ENCODE results near the gene RNF114. TPM values are rescaled to one million over a fixed set of nuclear protein-coding genes. Genes with fewer than 3 reads are reported as not detected.
"Not testable (repeated sequence)": the region's sequence is repeated elsewhere in the genome, so short reads cannot be mapped to it uniquely, and the experiment has no call there.

RNF114 gene
- total RNA-seq, 1 experiment from 2014 or later: 90.0 TPM

DNA sequence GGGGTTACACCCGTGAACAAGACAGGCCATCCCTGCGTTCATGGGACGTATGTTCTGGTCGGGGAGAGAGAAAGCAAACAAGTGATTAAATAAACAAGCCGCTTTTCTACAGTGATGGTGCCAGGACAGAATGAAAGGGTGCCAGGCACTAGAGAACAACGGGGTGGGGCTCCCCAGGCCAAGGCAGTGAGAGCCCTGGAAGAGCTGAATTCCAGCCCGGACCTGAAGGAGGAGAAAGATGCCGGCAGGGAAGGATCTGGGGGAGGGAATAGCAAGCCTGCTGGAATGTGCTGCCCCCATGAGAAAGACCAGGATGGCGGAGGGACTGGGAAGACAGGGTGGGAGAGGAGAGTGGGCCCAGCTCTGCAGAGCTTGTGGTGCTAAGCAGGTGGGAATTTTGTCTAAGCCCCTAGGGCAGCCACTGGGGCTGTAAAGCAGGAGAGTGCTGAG is 54.1 kb downstream of the RNF114 start:
- peak overlapping the region; percentile 47 for H3K27ac ChIP-seq (ENCODE audit: low read depth, low read length, poor library complexity, severe bottlenecking)
- ChIA-PET POLR2A (ENCODE audit: low non-redundant PET) (no interaction called here), CTCF (no interaction called here)
- intact Hi-C loops (cut with micrococcal nuclease; ENCODE audit: unreplicated experiment): no loop called here
- no TSS peak for BruUV-seq (replicated peaks)
- peaks cover 22% of the 10 kb centered on the region for H3K4me1 ChIP-seq (ENCODE audit: insufficient read depth, low read length, poor library complexity, severe bottlenecking)
- no peak for DNase-seq (ENCODE audit: low spot score)
- no peak overlapping the region for H3K4me3 ChIP-seq (ENCODE audit: low read depth, low read length, poor library complexity, severe bottlenecking)
- H3K27me3 ChIP-seq (replicated peaks; ENCODE audit: insufficient read depth, low read depth, low read length, poor library complexity): no peaks in the 10 kb centered on the region
- no peaks in the 10 kb centered on the region for H3K9me3 ChIP-seq (ENCODE audit: low read depth, low read length, poor library complexity, severe bottlenecking)
- TF ChIP-seq EZH2 (IDR thresholded peaks at IDR 0.05; ENCODE audit: borderline replicate concordance, low read depth, low read length, poor library complexity, severe bottlenecking): no peak
- TF ChIP-seq, protein P1, sequence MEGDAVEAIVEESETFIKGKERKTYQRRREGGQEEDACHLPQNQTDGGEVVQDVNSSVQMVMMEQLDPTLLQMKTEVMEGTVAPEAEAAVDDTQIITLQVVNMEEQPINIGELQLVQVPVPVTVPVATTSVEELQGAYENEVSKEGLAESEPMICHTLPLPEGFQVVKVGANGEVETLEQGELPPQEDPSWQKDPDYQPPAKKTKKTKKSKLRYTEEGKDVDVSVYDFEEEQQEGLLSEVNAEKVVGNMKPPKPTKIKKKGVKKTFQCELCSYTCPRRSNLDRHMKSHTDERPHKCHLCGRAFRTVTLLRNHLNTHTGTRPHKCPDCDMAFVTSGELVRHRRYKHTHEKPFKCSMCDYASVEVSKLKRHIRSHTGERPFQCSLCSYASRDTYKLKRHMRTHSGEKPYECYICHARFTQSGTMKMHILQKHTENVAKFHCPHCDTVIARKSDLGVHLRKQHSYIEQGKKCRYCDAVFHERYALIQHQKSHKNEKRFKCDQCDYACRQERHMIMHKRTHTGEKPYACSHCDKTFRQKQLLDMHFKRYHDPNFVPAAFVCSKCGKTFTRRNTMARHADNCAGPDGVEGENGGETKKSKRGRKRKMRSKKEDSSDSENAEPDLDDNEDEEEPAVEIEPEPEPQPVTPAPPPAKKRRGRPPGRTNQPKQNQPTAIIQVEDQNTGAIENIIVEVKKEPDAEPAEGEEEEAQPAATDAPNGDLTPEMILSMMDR (conservative IDR thresholded peaks at IDR 0.05; ENCODE audit: low read depth, low read length): no peak
- H3K36me3 ChIP-seq (ENCODE audit: insufficient read depth, low read length, poor library complexity, severe bottlenecking): no peaks in the 10 kb centered on the region

DNA sequence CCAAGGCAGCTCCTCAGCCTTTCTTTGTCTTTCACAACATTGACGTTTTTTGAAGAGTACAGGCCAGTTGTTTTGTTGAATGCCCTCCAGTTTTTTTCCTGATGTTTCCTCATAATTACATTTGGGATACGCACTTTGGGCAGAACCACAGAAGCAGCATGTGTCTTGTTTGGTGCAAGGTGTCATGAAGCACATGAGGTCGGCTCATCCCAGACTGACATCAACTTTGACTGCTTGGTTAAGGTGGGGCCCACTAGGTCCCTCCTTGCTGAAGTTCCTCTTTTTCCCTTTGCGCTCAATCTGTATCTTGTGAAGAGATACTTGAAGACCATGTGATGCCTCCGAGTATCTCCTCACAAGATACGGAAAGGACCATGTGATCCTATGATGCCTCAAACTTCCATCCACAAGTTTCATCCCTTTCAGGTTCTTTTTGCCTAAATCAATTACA is 57.1 kb downstream of the RNF114 start:
- ChIA-PET POLR2A (ENCODE audit: low non-redundant PET) (no interaction called here), CTCF (no interaction called here)
- Histone ChIP-seq H3K36me3 (ENCODE audit: insufficient read depth, low read length, poor library complexity, severe bottlenecking) (no peaks in the 10 kb centered on the region), H3K27me3 (replicated peaks; ENCODE audit: insufficient read depth, low read depth, low read length, poor library complexity) (no peaks in the 10 kb centered on the region), H3K4me1 (ENCODE audit: insufficient read depth, low read length, poor library complexity, severe bottlenecking) (peaks cover 18% of the 10 kb centered on the region), H3K27ac (ENCODE audit: low read depth, low read length, poor library complexity, severe bottlenecking) (no peak overlapping the region), H3K9me3 (ENCODE audit: low read depth, low read length, poor library complexity, severe bottlenecking) (no peaks in the 10 kb centered on the region), H3K4me3 (ENCODE audit: low read depth, low read length, poor library complexity, severe bottlenecking) (no peak overlapping the region)
- intact Hi-C loops (cut with micrococcal nuclease; ENCODE audit: unreplicated experiment): no loop called here
- BruUV-seq (replicated peaks): no TSS peak
- TF ChIP-seq, protein P1 (conservative IDR thresholded peaks at IDR 0.05; ENCODE audit: low read depth, low read length): no peak
- DNase-seq (ENCODE audit: low spot score): no peak

DNA sequence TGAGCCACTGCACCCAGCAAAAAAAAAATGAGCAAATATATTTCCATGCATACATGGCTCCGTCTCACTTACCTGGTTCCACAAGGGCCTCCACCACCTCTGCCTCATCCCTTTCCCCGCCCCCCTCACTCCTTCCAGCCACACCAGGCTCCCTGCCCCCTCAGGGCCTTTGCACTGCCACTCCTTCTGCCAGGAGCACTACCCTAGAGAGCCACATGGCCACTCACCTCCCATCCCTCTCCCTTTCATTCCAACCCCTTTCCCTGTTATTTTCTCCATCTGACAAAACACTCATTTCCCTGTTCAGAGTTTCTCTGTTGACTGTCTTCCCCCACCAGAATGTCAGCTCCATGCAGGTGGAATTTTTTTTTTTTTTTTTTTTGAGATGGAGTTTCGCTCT is 59.4 kb downstream of the RNF114 start:
- ChIA-PET CTCF (interaction anchor here (0.8 kb wide), 1 partner anchor 16 kb away, joined by 3 read pairs; no protein-coding TSS in a partner anchor), POLR2A (ENCODE audit: low non-redundant PET) (no interaction called here)
- H3K9me3 ChIP-seq (ENCODE audit: low read depth, low read length, poor library complexity, severe bottlenecking): no peaks in the 10 kb centered on the region
- TF ChIP-seq, protein P1 (conservative IDR thresholded peaks at IDR 0.05; ENCODE audit: low read depth, low read length): no peak
- no peak for TF ChIP-seq EZH2 (IDR thresholded peaks at IDR 0.05; ENCODE audit: borderline replicate concordance, low read depth, low read length, poor library complexity, severe bottlenecking)
- H3K4me1 ChIP-seq (ENCODE audit: insufficient read depth, low read length, poor library complexity, severe bottlenecking): peaks cover under 1% of the 10 kb centered on the region
- H3K27ac ChIP-seq (ENCODE audit: low read depth, low read length, poor library complexity, severe bottlenecking): no peak overlapping the region
- no TSS peak for BruUV-seq (replicated peaks)
- no peak for DNase-seq (ENCODE audit: low spot score)
- H3K27me3 ChIP-seq (replicated peaks; ENCODE audit: insufficient read depth, low read depth, low read length, poor library complexity): no peaks in the 10 kb centered on the region
- no peak overlapping the region for H3K4me3 ChIP-seq (ENCODE audit: low read depth, low read length, poor library complexity, severe bottlenecking)
- no peaks in the 10 kb centered on the region for H3K36me3 ChIP-seq (ENCODE audit: insufficient read depth, low read length, poor library complexity, severe bottlenecking)
- intact Hi-C loops (cut with micrococcal nuclease; ENCODE audit: unreplicated experiment): no loop called here

DNA sequence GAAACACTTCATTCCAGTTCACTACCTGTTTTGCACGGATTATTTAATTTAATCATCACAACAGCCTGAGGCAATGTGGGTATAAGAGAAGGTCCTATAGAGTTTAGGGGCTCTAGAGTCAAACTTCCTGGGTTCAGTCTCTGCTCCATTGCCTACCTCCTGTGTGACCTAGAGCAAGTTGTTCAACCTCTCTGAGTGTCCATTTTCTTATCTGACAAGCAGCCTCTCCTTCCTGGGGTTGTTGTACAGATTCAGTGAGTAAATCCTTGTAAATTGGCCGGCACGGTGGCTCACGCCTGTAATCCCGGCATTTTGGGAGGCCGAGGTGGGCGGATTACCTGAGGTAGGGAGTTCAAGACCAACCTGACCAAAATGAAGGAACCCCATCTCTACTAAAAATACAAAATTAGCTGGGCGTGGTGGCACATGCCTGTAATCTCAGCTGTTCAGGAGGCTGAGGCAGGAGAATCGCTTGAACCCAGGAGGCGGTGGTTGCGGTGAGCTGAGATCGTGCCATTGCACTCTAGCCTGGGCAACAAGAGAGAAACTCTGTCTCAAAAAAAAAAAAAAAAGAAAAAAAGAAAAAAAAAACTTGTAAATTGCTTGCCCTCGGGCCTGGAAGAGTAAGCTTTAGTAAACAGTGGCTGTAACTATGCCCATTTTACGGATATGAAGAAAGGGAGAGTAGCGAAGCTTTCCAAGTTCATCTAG is 62.4 kb downstream of the RNF114 start:
- DNase-seq (ENCODE audit: low spot score); H3K27me3 ChIP-seq (replicated peaks; ENCODE audit: insufficient read depth, low read depth, low read length, poor library complexity); H3K9me3 ChIP-seq (ENCODE audit: low read depth, low read length, poor library complexity, severe bottlenecking); H3K4me1 ChIP-seq (ENCODE audit: insufficient read depth, low read length, poor library complexity, severe bottlenecking); CTCF ChIA-PET; H3K4me3 ChIP-seq (ENCODE audit: low read depth, low read length, poor library complexity, severe bottlenecking); H3K36me3 ChIP-seq (ENCODE audit: insufficient read depth, low read length, poor library complexity, severe bottlenecking); BruUV-seq (replicated peaks); H3K27ac ChIP-seq (ENCODE audit: low read depth, low read length, poor library complexity, severe bottlenecking); intact Hi-C loops (cut with micrococcal nuclease; ENCODE audit: unreplicated experiment): not testable (repeated sequence)
- POLR2A ChIA-PET (ENCODE audit: low non-redundant PET): interaction anchor here (0.7 kb wide), 1 partner anchor 111 kb away, joined by 7 read pairs; no protein-coding TSS in a partner anchor
